BLaER1 treated with 17β-estradiol and CSF1 and Interleukin-3, amounts not matched to agents 10 nM and 100 nM (cell line): ENCODE measurements around the gene SLC50A1.
A peak's percentile ranks its signal among the peaks of the same experiment; 100 is the strongest.
"Not testable (repeated sequence)": the region's sequence is repeated elsewhere in the genome, so short reads cannot be mapped to it uniquely, and the experiment has no call there.

Source experiments
- H3K27ac ChIP-seq, 11 experiments: shearing (Covaris generic); formaldehyde crosslinking; 2 replicates each; pipeline ENCODE4 v1.8.1; 2022
- H3K27me3 ChIP-seq, 11 experiments: shearing (Covaris generic); formaldehyde crosslinking; 2 replicates each; pipeline ENCODE4 v1.8.1; 2022
- H3K36me3 ChIP-seq, 11 experiments: shearing (Covaris generic); formaldehyde crosslinking; 2 replicates each; pipeline ENCODE4 v1.8.1; 2022
- H3K4me1 ChIP-seq, 10 experiments: shearing (Covaris generic); formaldehyde crosslinking; 2 replicates each; pipeline ENCODE4 v1.8.1; 2022
- H3K4me2 ChIP-seq, 11 experiments: shearing (Covaris generic); formaldehyde crosslinking; 2 replicates each; pipeline ENCODE4 v1.8.1; 2022
- H3K4me3 ChIP-seq, 10 experiments: shearing (Covaris generic); formaldehyde crosslinking; 2 replicates each; pipeline ENCODE4 v1.8.1; 2022
- H3K9ac ChIP-seq, 11 experiments: shearing (Covaris generic); formaldehyde crosslinking; 2 replicates each; pipeline ENCODE4 v1.8.1; 2022
- H3K9me3 ChIP-seq, 11 experiments: shearing (Covaris generic); formaldehyde crosslinking; replicated peaks in 1 of 11; 2 replicates each; pipeline ENCODE4 v1.8.1; 2022
- H4K20me1 ChIP-seq, 11 experiments: shearing (Covaris generic); formaldehyde crosslinking; 2 replicates each; pipeline ENCODE4 v1.8.1; 2022
- Cebpa-rat ChIP-seq, 11 experiments: shearing (Covaris generic); IDR thresholded peaks; 2 replicates each; pipeline ENCODE4 v1.8.1; 2022

Gene SLC50A1

DNA sequence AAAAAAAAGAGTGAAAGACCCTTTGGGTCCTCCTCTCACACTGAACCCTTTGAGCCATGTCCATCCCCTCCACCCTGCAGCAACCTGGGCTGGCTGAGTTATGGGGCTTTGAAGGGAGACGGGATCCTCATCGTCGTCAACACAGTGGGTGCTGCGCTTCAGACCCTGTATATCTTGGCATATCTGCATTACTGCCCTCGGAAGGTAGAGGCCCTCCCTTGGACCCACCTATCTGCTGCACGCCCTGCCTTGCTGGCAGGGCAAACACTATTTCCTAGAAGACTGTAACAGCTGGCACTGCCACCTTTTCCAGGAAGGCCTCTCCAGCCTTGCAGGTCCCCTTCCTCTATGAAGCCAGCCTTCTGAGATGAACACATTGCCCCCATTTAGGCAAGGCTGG is 1.1 kb downstream of the SLC50A1 start:
- Histone ChIP-seq H3K27ac (peak overlapping the region in 10 of 11 experiments; percentile 80 to 97 (median 90); a peak in 20 of 22 replicates), H3K9ac (peak overlapping the region; percentile 79 to 94 (median 88)), H3K36me3 (peaks cover 13 to 49% (median 33%) of the 10 kb centered on the region in 11 experiments), H3K4me3 (peak overlapping the region; percentile 68 to 81 (median 72)), H3K4me1 (peaks cover 46 to 60% (median 56%) of the 10 kb centered on the region in 10 experiments), H4K20me1 (peaks cover 0 to 16% (median 0%) of the 10 kb centered on the region in 11 experiments; a peak in 6 of 22 replicates), H3K9me3 (peaks cover 0 to 10% (median 0%) of the 10 kb centered on the region in 11 experiments; a peak in 6 of 22 replicates), H3K27me3 (no peaks in the 10 kb centered on the region), H3K4me2 (peak overlapping the region; percentile 81 to 99 (median 94))
- no peak for TF ChIP-seq Cebpa-rat (IDR thresholded peaks at IDR 0.05)

DNA sequence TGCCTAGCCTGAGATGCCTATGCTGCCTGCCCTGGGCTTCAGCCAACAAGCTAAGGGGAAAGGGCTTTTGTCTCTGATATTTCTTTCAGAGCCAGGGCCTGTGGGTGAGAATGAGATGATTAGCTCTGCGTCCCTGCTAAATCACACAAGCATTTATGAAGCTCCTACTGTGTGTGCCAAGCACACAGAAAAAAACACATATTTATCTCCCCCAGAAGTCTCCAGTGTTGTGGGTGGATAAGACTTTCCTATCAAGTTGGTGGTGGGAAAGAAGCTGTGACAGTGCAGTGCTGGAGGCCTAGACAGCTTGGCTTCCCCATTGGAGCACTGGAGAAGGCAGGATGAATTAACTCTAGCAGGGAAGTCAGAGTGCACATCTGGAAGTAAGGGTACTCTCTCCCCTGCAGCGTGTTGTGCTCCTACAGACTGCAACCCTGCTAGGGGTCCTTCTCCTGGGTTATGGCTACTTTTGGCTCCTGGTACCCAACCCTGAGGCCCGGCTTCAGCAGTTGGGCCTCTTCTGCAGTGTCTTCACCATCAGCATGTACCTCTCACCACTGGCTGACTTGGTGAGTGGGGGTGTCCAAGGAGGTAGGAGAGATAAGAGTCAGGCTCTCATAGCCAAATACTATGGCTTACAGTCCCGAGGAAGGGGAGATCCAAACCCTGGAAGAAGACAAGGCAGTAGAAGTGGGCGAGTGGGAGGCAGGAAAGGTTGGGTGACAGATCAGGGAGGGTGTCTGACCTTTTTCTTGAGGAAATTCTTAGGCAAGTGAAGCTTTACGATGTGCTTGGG is 1.7 kb downstream of the SLC50A1 start:
- Histone ChIP-seq H3K9ac (peak overlapping the region; percentile 79 to 94 (median 88); a peak in 21 of 22 replicates), H3K27ac (peak overlapping the region in 10 of 11 experiments; percentile 80 to 97 (median 90); a peak in 20 of 22 replicates)

DNA sequence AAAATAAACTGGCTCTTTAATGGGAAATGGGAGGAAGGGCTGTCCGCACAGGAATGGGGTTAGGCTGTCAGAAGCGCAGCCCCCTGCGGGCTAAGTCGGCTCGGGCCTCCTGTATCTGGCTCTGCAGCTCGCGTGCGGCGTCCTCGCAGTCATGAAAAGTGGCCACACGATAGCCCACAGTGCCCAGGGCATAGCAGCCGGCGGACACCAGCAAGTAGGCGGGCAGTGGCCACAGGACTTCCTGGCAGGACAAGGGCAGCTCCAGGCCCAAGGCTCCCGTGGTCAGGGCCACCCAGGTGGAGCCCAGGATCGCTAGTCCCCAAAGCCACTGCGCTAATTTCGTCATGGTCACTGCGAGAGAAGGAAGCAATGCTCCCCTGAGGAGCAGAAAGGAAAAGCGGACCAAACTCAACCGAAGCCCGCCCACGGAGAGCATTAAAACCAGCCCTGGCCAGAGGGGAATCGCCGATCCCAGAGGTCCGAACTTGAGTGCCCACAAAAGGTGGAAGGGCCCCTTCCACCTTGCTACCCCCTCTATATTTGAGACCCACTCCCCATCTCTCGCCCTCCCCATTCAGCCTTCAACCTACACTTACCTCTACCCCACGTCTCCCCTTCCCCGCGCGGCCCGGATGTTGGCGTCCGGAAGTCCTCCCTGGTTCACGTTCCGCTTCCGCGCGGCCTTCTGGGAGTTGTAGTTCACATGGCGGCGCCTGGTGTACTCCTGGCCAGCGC is 4.4 kb downstream of the SLC50A1 start, which contains the start of gene DPM3:
Gene DPM3, minus strand, starts transcription at position 637 of the 735 bp plus-strand sequence. Its CDS starts 291 bp downstream, at position 346.
- TF ChIP-seq Cebpa-rat (IDR thresholded peaks at IDR 0.05) = no peak
- Histone ChIP-seq H3K36me3 (peaks cover 7 to 21% (median 14%) of the 10 kb centered on the region in 11 experiments; a peak in 16 of 22 replicates), H4K20me1 (peaks cover 0 to 16% (median 0%) of the 10 kb centered on the region in 11 experiments; a peak in 6 of 22 replicates), H3K4me3 (peak within 1 kb of the TSS; percentile 64 to 93 (median 88)), H3K4me2 (peak within 1 kb of the TSS; percentile 81 to 99 (median 95)), H3K4me1 (peaks cover 31 to 44% (median 39%) of the 10 kb centered on the region in 10 experiments), H3K27ac (peak within 1 kb of the TSS; percentile 67 to 86 (median 79)), H3K27me3 (no peaks in the 10 kb centered on the region), H3K9ac (peak within 1 kb of the TSS; percentile 75 to 89 (median 87)), H3K9me3 (peaks cover 0 to 18% (median 0%) of the 10 kb centered on the region in 11 experiments; a peak in 6 of 22 replicates)

More for the DNA sequence above, 1.7 kb downstream of the SLC50A1 start:
- Histone ChIP-seq H3K4me3 (peak overlapping the region; percentile 68 to 81 (median 72)), H4K20me1 (peaks cover 0 to 16% (median 0%) of the 10 kb centered on the region in 11 experiments; a peak in 6 of 22 replicates), H3K4me1 (peaks cover 45 to 56% (median 53%) of the 10 kb centered on the region in 10 experiments), H3K36me3 (peaks cover 13 to 45% (median 29%) of the 10 kb centered on the region in 11 experiments), H3K9me3 (peaks cover 0 to 16% (median 0%) of the 10 kb centered on the region in 11 experiments; a peak in 6 of 22 replicates), H3K4me2 (peak overlapping the region; percentile 81 to 99 (median 94)), H3K27me3 (no peaks in the 10 kb centered on the region)
- TF ChIP-seq Cebpa-rat (IDR thresholded peaks at IDR 0.05) = no peak

DNA sequence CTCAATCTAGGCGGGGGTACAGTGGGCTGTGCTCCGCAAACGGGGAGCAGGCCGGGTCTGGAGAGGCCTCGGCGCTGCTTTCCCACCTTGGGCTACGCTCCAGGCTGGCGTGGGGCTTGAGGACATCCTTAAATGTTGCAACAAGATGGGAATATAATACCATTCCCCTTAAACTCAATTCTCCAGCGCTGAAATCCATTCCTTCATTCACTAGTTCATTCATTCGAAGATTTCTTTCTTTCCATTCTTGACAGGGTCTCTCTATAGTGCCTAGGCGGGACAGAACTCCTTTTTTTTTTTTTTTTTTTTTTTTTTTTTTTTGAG is 4.9 kb downstream of the SLC50A1 start:
- Histone ChIP-seq H3K4me1 (peaks cover 29 to 40% (median 37%) of the 10 kb centered on the region in 10 experiments), H3K9ac (peak overlapping the region; percentile 75 to 89 (median 87); a peak in 21 of 22 replicates), H3K4me3 (peak overlapping the region; percentile 64 to 93 (median 88)), H3K27ac (peak overlapping the region in 10 of 11 experiments; percentile 72 to 86 (median 80); a peak in 17 of 22 replicates), H3K9me3 (peaks cover 0 to 18% (median 0%) of the 10 kb centered on the region in 11 experiments; a peak in 6 of 22 replicates), H3K4me2 (peak overlapping the region; percentile 81 to 99 (median 95)), H4K20me1 (peaks cover 0 to 16% (median 0%) of the 10 kb centered on the region in 11 experiments; a peak in 6 of 22 replicates), H3K27me3 (no peaks in the 10 kb centered on the region), H3K36me3 (peaks cover 7 to 21% (median 14%) of the 10 kb centered on the region in 11 experiments; a peak in 16 of 22 replicates)
- TF ChIP-seq Cebpa-rat (IDR thresholded peaks at IDR 0.05) = no peak

DNA sequence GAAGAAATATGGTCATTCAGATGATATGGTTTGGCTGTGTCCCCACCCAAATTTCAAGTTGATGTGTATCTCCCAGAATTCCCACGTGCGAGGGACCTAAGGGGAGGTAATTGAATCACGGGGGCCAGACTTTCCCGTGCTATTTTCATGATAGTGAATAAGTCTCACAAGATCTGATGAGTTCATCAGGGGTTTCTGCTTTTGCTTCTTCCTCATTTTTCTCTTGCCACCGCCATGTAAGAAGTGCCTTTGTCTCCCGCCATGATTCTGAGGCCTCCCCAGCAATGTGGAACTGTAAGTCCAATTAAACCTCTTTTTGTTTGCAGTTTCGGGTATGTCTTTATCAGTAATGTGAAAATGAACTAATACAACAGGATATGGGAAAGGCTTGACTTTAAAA is 6.1 kb downstream of the SLC50A1 start:
- H3K9me3 ChIP-seq = peaks cover 0 to 18% (median 0%) of the 10 kb centered on the region in 11 experiments; a peak in 6 of 22 replicates
- H3K4me3 ChIP-seq = no peak overlapping the region
- H3K27ac ChIP-seq = peak overlapping the region in 2 of 11 experiments; percentile 43 to 84; a peak in 3 of 22 replicates
- H3K4me2 ChIP-seq = no peak overlapping the region
- no peak for TF ChIP-seq Cebpa-rat (IDR thresholded peaks at IDR 0.05)
- peaks cover 7 to 21% (median 14%) of the 10 kb centered on the region in 11 experiments; a peak in 16 of 22 replicates for H3K36me3 ChIP-seq
- no peak overlapping the region for H3K9ac ChIP-seq
- H4K20me1 ChIP-seq = peaks cover 0 to 16% (median 0%) of the 10 kb centered on the region in 11 experiments; a peak in 6 of 22 replicates
- no peaks in the 10 kb centered on the region for H3K27me3 ChIP-seq
- H3K4me1 ChIP-seq = peaks cover 27 to 37% (median 35%) of the 10 kb centered on the region in 10 experiments

DNA sequence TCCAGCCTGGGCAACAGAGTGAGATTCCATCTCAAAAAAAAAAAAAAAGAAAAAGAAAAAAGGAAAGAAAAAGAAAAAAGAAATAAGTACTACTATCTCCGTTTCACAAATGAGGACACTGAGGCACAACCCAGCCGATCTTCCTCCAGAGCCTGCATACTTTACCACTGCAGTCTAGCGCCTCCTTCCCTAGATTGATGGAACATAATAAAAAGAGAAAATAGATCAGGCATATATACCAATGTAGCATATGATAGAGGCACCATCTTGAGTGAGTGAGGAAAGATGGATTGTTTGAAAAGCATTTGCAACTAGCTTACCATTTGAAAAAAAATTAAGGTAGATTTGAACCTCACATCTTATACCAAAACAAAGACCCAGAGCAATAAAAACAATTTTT is 9.8 kb downstream of the SLC50A1 start:
- peaks cover 0 to 18% (median 0%) of the 10 kb centered on the region in 11 experiments; a peak in 6 of 22 replicates for H3K9me3 ChIP-seq
- H3K4me3 ChIP-seq = no peak overlapping the region
- no peaks in the 10 kb centered on the region for H3K36me3 ChIP-seq
- TF ChIP-seq Cebpa-rat (IDR thresholded peaks at IDR 0.05) = no peak
- peaks cover 0 to 9% (median 5%) of the 10 kb centered on the region in 10 experiments; a peak in 9 of 20 replicates for H3K4me1 ChIP-seq
- no peaks in the 10 kb centered on the region for H3K27me3 ChIP-seq
- H3K9ac ChIP-seq = no peak overlapping the region
- H4K20me1 ChIP-seq = no peaks in the 10 kb centered on the region
- H3K27ac ChIP-seq = no peak overlapping the region
- H3K4me2 ChIP-seq = no peak overlapping the region

DNA sequence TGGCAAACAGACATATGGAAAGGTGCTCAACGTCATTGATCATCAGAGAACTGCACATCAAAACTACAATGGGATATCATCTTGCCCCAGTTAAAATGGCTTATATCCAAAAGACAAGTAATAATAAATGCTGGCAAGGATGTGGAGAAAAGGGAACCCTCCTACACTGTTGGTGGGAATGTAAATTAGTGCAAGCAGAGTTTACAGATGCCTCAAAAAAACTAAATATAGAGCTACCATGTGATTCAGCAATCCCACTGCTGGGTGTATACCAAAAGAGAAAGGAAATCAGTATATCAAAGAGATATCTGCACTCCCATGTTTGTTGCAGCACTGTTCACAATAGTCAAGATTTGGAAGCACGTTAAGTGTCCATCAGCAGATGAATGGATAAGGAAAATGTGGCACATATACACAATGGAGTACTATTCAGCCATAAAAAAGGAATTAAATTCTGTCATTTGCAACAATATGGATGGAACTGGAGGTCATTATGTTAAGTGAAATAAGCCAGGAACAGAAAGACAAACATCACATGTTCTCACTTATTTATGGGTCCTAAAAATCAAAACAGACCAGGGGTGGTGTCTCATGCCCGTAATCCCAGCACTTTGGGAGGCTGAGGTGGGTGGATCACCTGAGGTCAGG is 20.5 kb downstream of the SLC50A1 start:
- Histone ChIP-seq H3K4me1 (peaks cover 0 to 12% (median 0%) of the 10 kb centered on the region in 10 experiments; a peak in 6 of 20 replicates), H3K4me2 (peak overlapping the region in 2 of 11 experiments; percentile 27 to 34; a peak in 3 of 22 replicates)
- not testable (repeated sequence) for H4K20me1 ChIP-seq, H3K9me3 ChIP-seq, H3K36me3 ChIP-seq, H3K4me3 ChIP-seq, H3K9ac ChIP-seq, H3K27me3 ChIP-seq, H3K27ac ChIP-seq

DNA sequence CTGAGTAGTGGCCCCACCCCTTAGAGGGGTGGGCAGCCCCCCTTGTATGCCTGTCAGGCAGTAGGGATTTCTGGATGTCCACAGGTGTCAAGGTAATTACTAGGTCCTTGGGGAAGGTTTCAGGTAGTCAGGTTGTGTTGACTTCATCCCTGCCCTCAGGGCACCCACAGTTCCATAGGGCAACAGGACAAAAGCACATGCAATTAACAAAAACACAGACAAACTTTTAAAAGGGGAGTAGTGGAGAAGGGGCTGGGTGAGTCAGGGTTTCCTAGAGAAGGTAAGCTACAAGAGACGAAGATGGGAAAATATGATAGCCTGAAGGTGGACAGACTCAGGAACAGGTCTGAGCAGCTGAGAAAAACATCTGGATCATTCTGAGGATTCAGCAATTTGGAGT is 23.3 kb downstream of the SLC50A1 start:
- no peaks in the 10 kb centered on the region for H4K20me1 ChIP-seq
- H3K9me3 ChIP-seq = peaks cover 0 to 2% (median 0%) of the 10 kb centered on the region in 11 experiments; a peak in 3 of 22 replicates
- H3K4me1 ChIP-seq = peaks cover 0 to 12% (median 0%) of the 10 kb centered on the region in 10 experiments; a peak in 6 of 20 replicates
- no peaks in the 10 kb centered on the region for H3K36me3 ChIP-seq
- no peak overlapping the region for H3K9ac ChIP-seq
- no peak for TF ChIP-seq Cebpa-rat (IDR thresholded peaks at IDR 0.05)
- H3K4me2 ChIP-seq = no peak overlapping the region
- no peaks in the 10 kb centered on the region for H3K27me3 ChIP-seq
- no peak overlapping the region for H3K27ac ChIP-seq
- H3K4me3 ChIP-seq = no peak overlapping the region
